ENCODE results near the gene DDA1. TPM values are rescaled to one million over a fixed set of nuclear protein-coding genes. Genes with fewer than 3 reads are reported as not detected.

DDA1 gene
- total and polyA plus RNA-seq, 9 of the 15 experiments (the other 6 are each of a cell fraction or from before 2014, with no cell fraction given) = 1.4 to 83.8 (median 33.8) TPM

DNA sequence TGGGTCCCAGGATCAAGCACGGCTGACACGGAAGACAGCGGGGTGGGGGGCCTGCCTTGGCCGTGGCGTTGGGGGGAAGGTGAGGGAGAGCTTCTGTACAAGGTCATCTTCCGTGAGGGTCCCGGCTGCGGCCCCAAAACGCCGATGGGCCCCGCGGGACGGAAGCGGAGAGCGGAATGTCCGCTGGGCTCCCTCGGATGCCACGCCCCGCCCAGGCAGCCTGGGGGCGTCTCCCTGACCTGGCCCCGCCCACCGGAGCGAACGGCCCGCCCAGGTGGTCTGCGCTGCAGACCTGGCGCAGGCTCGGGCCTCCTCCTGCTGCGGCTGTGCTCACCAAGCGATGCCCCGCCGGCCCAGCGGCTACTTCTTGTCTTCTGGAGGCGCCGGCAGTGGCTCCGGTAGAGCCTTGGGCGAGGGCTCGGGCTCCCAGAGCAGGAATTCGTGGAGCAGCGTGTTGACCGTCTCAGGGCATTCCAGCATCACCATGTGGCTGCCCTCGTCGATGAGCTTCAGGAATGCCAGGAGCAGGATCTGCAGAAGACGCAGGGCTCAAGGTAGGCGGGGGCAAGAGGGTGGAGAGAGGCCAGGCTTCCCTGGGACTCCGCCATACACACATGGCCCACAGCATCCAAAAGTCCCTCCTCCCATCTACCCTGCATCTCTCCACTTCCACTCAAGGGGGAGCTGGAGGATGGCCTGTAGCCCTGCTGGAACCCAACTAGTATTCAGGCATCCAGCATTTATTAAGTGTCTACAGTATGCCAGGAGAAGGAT is 16.9 kb upstream of the DDA1 start (continued):
- TF ChIP-seq SIN3B (IDR thresholded peaks at IDR 0.05; ENCODE audit: low read depth) = no peak
- TF ChIP-seq XRCC4 (IDR thresholded peaks at IDR 0.05; ENCODE audit: extremely low read depth, insufficient read depth, insufficient read length) = no peak
- TF ChIP-seq ZNF696 (CRISPR knock-in tag; conservative IDR thresholded peaks at IDR 0.05) = no peak
- TF ChIP-seq ATF4 (CRISPR knock-in tag; IDR thresholded peaks at IDR 0.05) = no peak
- no peak for TF ChIP-seq HNRNPL (IDR thresholded peaks at IDR 0.05; ENCODE audit: low read depth, low read length)
- no peak for TF ChIP-seq CREB1 (IDR thresholded peaks at IDR 0.05)
- TF ChIP-seq CREB1 (CRISPR knock-in tag; IDR thresholded peaks at IDR 0.05) = peak; percentile 50; the same call in 1 of the 2 replicates
- TF ChIP-seq MYBL2 (IDR thresholded peaks at IDR 0.05; ENCODE audit: low read depth) = no peak
- no peak for TF ChIP-seq MYBL2 (CRISPR knock-in tag; IDR thresholded peaks at IDR 0.05; ENCODE audit: borderline replicate concordance)
- TF ChIP-seq CLOCK (CRISPR knock-in tag; IDR thresholded peaks at IDR 0.05; ENCODE audit: borderline replicate concordance) = no peak
- TF ChIP-seq, protein P1, sequence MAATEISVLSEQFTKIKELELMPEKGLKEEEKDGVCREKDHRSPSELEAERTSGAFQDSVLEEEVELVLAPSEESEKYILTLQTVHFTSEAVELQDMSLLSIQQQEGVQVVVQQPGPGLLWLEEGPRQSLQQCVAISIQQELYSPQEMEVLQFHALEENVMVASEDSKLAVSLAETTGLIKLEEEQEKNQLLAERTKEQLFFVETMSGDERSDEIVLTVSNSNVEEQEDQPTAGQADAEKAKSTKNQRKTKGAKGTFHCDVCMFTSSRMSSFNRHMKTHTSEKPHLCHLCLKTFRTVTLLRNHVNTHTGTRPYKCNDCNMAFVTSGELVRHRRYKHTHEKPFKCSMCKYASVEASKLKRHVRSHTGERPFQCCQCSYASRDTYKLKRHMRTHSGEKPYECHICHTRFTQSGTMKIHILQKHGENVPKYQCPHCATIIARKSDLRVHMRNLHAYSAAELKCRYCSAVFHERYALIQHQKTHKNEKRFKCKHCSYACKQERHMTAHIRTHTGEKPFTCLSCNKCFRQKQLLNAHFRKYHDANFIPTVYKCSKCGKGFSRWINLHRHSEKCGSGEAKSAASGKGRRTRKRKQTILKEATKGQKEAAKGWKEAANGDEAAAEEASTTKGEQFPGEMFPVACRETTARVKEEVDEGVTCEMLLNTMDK (IDR thresholded peaks at IDR 0.05; ENCODE audit: borderline replicate concordance, insufficient read depth, low read depth, low read length, poor library complexity, severe bottlenecking) = peak; percentile 69
- TF ChIP-seq ZBTB7A (IDR thresholded peaks at IDR 0.05; ENCODE audit: borderline replicate concordance, control insufficient read depth, low read depth, low read length) = peak; percentile 98
- no peak for TF ChIP-seq EZH2 (IDR thresholded peaks at IDR 0.05; ENCODE audit: borderline replicate concordance, low read depth, low read length)
- TF ChIP-seq TARDBP (IDR thresholded peaks at IDR 0.05) = peak; percentile 60; the same call in 1 of the 2 replicates
- no peak for TF ChIP-seq ATF3 (IDR thresholded peaks at IDR 0.05)
- no peak for TF ChIP-seq ATF3 (CRISPR knock-in tag; conservative IDR thresholded peaks at IDR 0.05)
- TF ChIP-seq ZBTB1 (CRISPR knock-in tag; IDR thresholded peaks at IDR 0.05; ENCODE audit: borderline replicate concordance, low read depth) = no peak
- TF ChIP-seq SMARCB1 (IDR thresholded peaks at IDR 0.05; ENCODE audit: insufficient read length, low read depth) = no peak
- TF ChIP-seq ZNF347 (CRISPR knock-in tag; IDR thresholded peaks at IDR 0.05; ENCODE audit: low read depth) = no peak
- no peak for TF ChIP-seq SIX5 (IDR thresholded peaks at IDR 0.05; ENCODE audit: borderline replicate concordance in 1 of 2, insufficient read depth in 1 of 2, low read depth in 1 of 2, low read length in 2 of 2)
- TF ChIP-seq HDAC3 (IDR thresholded peaks at IDR 0.05; ENCODE audit: borderline replicate concordance, partially characterized antibody) = no peak

Measured in K562 (cell line).